SKM-1 treated with dmso at 0.1 percent for 144 hours (cell line): ENCODE data around the gene CWC22.
"Not testable (repeated sequence)": the region's sequence is repeated elsewhere in the genome, so short reads cannot be mapped to it uniquely, and the experiment has no call there.

Experiments
- DNase-seq: peaks from one replicate; lab custom pipeline; 2025; ENCODE audit not compliant: unreplicated experiment; lab: John Stamatoyannopoulos, UW

The CWC22 gene

GRCh38 chr2:180003559-180003958 lies 3.5 kb downstream of the CWC22 start:
- no peak for DNase-seq

GRCh38 chr2:180003073-180003472 lies 4.0 kb downstream of the CWC22 start:
- no peak for DNase-seq

- peak; percentile 28 for DNase-seq
Measured at GRCh38 chr2:180002198-180002770, 4.8 kb downstream of the CWC22 start.

- DNase-seq = no peak
Measured at GRCh38 chr2:180001726-180002125, 5.4 kb downstream of the CWC22 start.

GRCh38 chr2:180000434-180000833 lies 6.7 kb downstream of the CWC22 start:
- DNase-seq = no peak

- DNase-seq = no peak
Measured at GRCh38 chr2:179999000-179999399, 8.1 kb downstream of the CWC22 start.

- no peak for DNase-seq
Measured at GRCh38 chr2:179995741-179996515, 11.2 kb downstream of the CWC22 start.

- peak; percentile 6 for DNase-seq
Measured at GRCh38 chr2:179991344-179991743, 15.8 kb downstream of the CWC22 start.

- no peak for DNase-seq
Measured at GRCh38 chr2:179990676-179991317, 16.3 kb downstream of the CWC22 start.

GRCh38 chr2:179987916-179988315 lies 19.2 kb downstream of the CWC22 start:
- no peak for DNase-seq

GRCh38 chr2:179985163-179985820 lies 21.8 kb downstream of the CWC22 start:
- no peak for DNase-seq

- DNase-seq = no peak
Measured at GRCh38 chr2:179983250-179983932, 23.7 kb downstream of the CWC22 start.

- no peak for DNase-seq
Measured at GRCh38 chr2:179981085-179981484, 26.0 kb downstream of the CWC22 start.

GRCh38 chr2:179974761-179975160 lies 32.3 kb downstream of the CWC22 start:
- no peak for DNase-seq

- no peak for DNase-seq
Measured at GRCh38 chr2:179966778-179967394, 40.2 kb downstream of the CWC22 start.

GRCh38 chr2:179965291-179966258 lies 41.5 kb downstream of the CWC22 start:
- DNase-seq = no peak

GRCh38 chr2:179963626-179964025 lies 43.5 kb downstream of the CWC22 start:
- no peak for DNase-seq

- DNase-seq = not testable (repeated sequence)
Measured at GRCh38 chr2:179958251-179958650, 48.8 kb downstream of the CWC22 start.

GRCh38 chr2:179954026-179954425 lies 53.1 kb downstream of the CWC22 start:
- no peak for DNase-seq

GRCh38 chr2:179953359-179953758 lies 53.7 kb downstream of the CWC22 start:
- no peak for DNase-seq
